ENCODE measurements around the gene PCNT. TPM values are rescaled to one million over a fixed set of nuclear protein-coding genes. Genes with fewer than 3 reads are reported as not detected.

Gene PCNT
- polyA plus RNA-seq, 1 donor from 2014 or later = 28.2 TPM

DNA sequence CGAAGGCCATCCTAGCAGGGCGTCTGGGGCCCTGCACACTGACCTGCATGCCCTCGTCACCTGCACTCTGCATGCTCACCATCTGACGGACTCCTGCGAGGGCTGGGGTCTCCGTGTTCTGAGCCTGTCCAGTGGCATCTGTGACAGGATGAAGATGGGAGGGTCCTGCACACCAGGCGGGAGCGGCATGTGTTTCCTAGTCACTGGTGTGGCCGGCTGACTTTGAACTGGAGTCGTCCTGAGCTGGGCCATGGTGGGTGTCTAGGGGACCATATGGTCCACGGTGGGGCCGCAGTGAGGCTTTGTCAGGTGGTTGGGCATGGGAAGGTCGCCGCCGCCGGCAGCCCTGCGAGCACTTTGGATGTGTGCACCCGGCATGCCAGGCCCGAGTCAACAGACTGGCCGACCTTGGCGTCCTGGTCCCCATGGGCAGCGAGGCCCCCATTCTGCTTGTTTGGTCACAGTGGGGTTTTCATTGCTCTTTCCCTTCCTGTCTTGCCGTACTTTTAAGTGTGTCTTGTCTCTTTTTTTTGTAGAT is 118.1 kb downstream of the PCNT start:
- no peaks in the 10 kb centered on the region for H3K27me3 ChIP-seq (ENCODE audit: insufficient read depth, low read depth, low read length)
- H3K4me3 ChIP-seq (ENCODE audit: low read length) = no peak overlapping the region
- no peaks in the 10 kb centered on the region for H3K36me3 ChIP-seq (ENCODE audit: insufficient read depth, low read length)
- H3K9me3 ChIP-seq (ENCODE audit: low read length) = no peaks in the 10 kb centered on the region
- H3K9ac ChIP-seq (ENCODE audit: low read length) = no peak overlapping the region
- H3F3A ChIP-seq (ENCODE audit: insufficient read depth, low read length, poor library complexity, severe bottlenecking) = no peaks in the 10 kb centered on the region
- no peaks in the 10 kb centered on the region for H3K79me2 ChIP-seq (replicated peaks; ENCODE audit: insufficient read depth, low read length)
- H4K20me1 ChIP-seq (ENCODE audit: insufficient read depth) = no peaks in the 10 kb centered on the region
- no peak for TF ChIP-seq POLR2AphosphoS5 (IDR thresholded peaks at IDR 0.05)
- TF ChIP-seq EZH2 (IDR thresholded peaks at IDR 0.05; ENCODE audit: borderline replicate concordance, insufficient read depth, low read length, poor library complexity, severe bottlenecking) = no peak
- no peak for TF ChIP-seq SMC3 (conservative IDR thresholded peaks at IDR 0.05; ENCODE audit: poor library complexity)
- no peak for TF ChIP-seq MXI1 (conservative IDR thresholded peaks at IDR 0.05; ENCODE audit: poor library complexity, severe bottlenecking)
- no peak for TF ChIP-seq RAD21 (conservative IDR thresholded peaks at IDR 0.05)
- TF ChIP-seq, protein P1, sequence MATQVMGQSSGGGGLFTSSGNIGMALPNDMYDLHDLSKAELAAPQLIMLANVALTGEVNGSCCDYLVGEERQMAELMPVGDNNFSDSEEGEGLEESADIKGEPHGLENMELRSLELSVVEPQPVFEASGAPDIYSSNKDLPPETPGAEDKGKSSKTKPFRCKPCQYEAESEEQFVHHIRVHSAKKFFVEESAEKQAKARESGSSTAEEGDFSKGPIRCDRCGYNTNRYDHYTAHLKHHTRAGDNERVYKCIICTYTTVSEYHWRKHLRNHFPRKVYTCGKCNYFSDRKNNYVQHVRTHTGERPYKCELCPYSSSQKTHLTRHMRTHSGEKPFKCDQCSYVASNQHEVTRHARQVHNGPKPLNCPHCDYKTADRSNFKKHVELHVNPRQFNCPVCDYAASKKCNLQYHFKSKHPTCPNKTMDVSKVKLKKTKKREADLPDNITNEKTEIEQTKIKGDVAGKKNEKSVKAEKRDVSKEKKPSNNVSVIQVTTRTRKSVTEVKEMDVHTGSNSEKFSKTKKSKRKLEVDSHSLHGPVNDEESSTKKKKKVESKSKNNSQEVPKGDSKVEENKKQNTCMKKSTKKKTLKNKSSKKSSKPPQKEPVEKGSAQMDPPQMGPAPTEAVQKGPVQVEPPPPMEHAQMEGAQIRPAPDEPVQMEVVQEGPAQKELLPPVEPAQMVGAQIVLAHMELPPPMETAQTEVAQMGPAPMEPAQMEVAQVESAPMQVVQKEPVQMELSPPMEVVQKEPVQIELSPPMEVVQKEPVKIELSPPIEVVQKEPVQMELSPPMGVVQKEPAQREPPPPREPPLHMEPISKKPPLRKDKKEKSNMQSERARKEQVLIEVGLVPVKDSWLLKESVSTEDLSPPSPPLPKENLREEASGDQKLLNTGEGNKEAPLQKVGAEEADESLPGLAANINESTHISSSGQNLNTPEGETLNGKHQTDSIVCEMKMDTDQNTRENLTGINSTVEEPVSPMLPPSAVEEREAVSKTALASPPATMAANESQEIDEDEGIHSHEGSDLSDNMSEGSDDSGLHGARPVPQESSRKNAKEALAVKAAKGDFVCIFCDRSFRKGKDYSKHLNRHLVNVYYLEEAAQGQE (IDR thresholded peaks at IDR 0.05; ENCODE audit: borderline replicate concordance) = no peak
- TF ChIP-seq, protein P2, sequence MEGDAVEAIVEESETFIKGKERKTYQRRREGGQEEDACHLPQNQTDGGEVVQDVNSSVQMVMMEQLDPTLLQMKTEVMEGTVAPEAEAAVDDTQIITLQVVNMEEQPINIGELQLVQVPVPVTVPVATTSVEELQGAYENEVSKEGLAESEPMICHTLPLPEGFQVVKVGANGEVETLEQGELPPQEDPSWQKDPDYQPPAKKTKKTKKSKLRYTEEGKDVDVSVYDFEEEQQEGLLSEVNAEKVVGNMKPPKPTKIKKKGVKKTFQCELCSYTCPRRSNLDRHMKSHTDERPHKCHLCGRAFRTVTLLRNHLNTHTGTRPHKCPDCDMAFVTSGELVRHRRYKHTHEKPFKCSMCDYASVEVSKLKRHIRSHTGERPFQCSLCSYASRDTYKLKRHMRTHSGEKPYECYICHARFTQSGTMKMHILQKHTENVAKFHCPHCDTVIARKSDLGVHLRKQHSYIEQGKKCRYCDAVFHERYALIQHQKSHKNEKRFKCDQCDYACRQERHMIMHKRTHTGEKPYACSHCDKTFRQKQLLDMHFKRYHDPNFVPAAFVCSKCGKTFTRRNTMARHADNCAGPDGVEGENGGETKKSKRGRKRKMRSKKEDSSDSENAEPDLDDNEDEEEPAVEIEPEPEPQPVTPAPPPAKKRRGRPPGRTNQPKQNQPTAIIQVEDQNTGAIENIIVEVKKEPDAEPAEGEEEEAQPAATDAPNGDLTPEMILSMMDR (IDR thresholded peaks at IDR 0.05; ENCODE audit: poor library complexity, severe bottlenecking) = no peak
- no peak for TF ChIP-seq TAF1 (IDR thresholded peaks at IDR 0.05; ENCODE audit: low read depth)
- TF ChIP-seq EP300 (conservative IDR thresholded peaks at IDR 0.05; ENCODE audit: poor library complexity, severe bottlenecking) = no peak
- H3K27ac ChIP-seq (ENCODE audit: low read length) = no peak overlapping the region
- H3K9me2 ChIP-seq (ENCODE audit: insufficient read depth, low read length) = no peaks in the 10 kb centered on the region
- H3K4me2 ChIP-seq (ENCODE audit: low read length) = no peak overlapping the region
- H2AFZ ChIP-seq (ENCODE audit: low read depth, low read length) = no peak overlapping the region

DNA sequence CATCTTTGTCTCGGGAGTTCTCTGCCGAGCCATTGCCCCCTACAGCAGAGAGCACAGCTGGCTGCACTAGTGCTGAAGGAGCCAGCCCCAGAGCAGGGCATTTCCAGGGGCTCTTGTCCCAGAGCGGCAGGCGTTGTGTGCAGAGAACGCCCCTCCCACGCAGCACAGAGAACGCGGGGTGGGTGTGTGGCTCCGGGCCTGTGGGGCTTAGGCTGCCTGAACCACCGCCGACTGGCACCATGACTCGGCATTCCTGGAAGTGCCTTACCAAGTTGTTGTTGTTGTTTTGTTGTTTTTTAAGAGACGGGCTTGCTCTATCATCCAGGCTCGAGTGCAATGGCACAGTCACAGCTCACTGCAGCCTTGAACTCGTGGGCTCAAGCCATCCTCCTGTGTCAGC is 119.0 kb downstream of the PCNT start:
- no peaks in the 10 kb centered on the region for H3F3A ChIP-seq (ENCODE audit: insufficient read depth, low read length, poor library complexity, severe bottlenecking)
- no peaks in the 10 kb centered on the region for H3K9me2 ChIP-seq (ENCODE audit: insufficient read depth, low read length)
- H2AFZ ChIP-seq (ENCODE audit: low read depth, low read length) = no peak overlapping the region
- H3K4me2 ChIP-seq (ENCODE audit: low read length) = no peak overlapping the region
- no peak overlapping the region for H3K27ac ChIP-seq (ENCODE audit: low read length)
- no peaks in the 10 kb centered on the region for H3K79me2 ChIP-seq (replicated peaks; ENCODE audit: insufficient read depth, low read length)
- H3K9ac ChIP-seq (ENCODE audit: low read length) = no peak overlapping the region
- H3K36me3 ChIP-seq (ENCODE audit: insufficient read depth, low read length) = no peaks in the 10 kb centered on the region
- TF ChIP-seq EP300 (conservative IDR thresholded peaks at IDR 0.05; ENCODE audit: poor library complexity, severe bottlenecking) (no peak), POLR2AphosphoS5 (IDR thresholded peaks at IDR 0.05) (no peak), MXI1 (conservative IDR thresholded peaks at IDR 0.05; ENCODE audit: poor library complexity, severe bottlenecking) (no peak), TAF1 (IDR thresholded peaks at IDR 0.05; ENCODE audit: low read depth) (no peak), EZH2 (IDR thresholded peaks at IDR 0.05; ENCODE audit: borderline replicate concordance, insufficient read depth, low read length, poor library complexity, severe bottlenecking) (no peak), RAD21 (conservative IDR thresholded peaks at IDR 0.05) (no peak), SMC3 (conservative IDR thresholded peaks at IDR 0.05; ENCODE audit: poor library complexity) (no peak)
- TF ChIP-seq, protein P2 (IDR thresholded peaks at IDR 0.05; ENCODE audit: poor library complexity, severe bottlenecking) = no peak
- TF ChIP-seq, protein P1 (IDR thresholded peaks at IDR 0.05; ENCODE audit: borderline replicate concordance) = no peak
- no peak overlapping the region for H3K4me3 ChIP-seq (ENCODE audit: low read length)
- H3K9me3 ChIP-seq (ENCODE audit: low read length) = no peaks in the 10 kb centered on the region
- H4K20me1 ChIP-seq (ENCODE audit: insufficient read depth) = no peaks in the 10 kb centered on the region
- no peaks in the 10 kb centered on the region for H3K27me3 ChIP-seq (ENCODE audit: insufficient read depth, low read depth, low read length)
